Fibroblast of skin of left quadriceps (primary cell): Measurements from ENCODE around the gene ZMIZ1.

Source experiments
- DNase-seq, 2 experiments: peaks; one replicate each; pipeline ENCODE4 v3.0.0-alpha.2; 2013; ENCODE audit warnings: low read depth in 2 of 2

The ZMIZ1 gene, protein sequence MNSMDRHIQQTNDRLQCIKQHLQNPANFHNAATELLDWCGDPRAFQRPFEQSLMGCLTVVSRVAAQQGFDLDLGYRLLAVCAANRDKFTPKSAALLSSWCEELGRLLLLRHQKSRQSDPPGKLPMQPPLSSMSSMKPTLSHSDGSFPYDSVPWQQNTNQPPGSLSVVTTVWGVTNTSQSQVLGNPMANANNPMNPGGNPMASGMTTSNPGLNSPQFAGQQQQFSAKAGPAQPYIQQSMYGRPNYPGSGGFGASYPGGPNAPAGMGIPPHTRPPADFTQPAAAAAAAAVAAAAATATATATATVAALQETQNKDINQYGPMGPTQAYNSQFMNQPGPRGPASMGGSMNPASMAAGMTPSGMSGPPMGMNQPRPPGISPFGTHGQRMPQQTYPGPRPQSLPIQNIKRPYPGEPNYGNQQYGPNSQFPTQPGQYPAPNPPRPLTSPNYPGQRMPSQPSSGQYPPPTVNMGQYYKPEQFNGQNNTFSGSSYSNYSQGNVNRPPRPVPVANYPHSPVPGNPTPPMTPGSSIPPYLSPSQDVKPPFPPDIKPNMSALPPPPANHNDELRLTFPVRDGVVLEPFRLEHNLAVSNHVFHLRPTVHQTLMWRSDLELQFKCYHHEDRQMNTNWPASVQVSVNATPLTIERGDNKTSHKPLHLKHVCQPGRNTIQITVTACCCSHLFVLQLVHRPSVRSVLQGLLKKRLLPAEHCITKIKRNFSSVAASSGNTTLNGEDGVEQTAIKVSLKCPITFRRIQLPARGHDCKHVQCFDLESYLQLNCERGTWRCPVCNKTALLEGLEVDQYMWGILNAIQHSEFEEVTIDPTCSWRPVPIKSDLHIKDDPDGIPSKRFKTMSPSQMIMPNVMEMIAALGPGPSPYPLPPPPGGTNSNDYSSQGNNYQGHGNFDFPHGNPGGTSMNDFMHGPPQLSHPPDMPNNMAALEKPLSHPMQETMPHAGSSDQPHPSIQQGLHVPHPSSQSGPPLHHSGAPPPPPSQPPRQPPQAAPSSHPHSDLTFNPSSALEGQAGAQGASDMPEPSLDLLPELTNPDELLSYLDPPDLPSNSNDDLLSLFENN

DNA sequence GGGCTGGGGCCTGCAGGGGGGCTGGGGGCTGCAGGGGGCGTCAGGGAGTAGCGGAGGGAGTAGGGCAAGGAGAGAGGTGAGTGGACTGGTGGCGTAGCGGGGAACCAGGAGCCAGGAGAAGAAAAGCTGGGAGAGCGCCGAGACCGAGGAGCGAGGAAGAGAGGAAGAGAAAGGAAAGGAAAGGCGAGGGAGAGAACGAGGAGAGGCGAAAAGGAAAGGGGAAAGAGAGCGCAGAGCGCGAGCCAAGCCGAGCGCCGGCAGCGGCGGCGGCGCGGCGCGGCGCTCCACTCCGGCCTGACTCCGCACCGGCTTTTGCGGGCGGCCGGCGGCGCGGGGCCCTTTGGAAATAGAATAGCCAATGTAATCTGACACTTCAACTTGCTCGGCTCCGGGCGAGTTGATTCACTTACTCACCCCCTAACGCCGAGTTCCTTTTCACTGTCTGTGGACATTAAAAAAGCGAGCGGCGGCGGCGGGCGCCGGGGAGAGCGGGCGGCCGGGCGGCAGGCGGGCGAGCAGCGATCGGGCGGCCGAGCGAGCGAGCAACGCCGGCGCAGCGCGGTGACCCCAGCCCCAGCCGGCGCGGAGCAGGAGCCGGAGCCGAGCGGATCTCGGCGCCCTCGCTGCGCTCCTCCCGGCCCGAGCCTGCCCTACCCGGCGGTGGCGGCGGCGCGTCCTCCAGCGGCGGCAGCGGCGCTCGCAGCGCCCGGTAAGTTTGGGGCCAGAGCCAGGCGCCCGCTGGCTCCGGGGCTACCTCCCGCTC is at the start of gene ZMIZ1:
Gene ZMIZ1, plus strand, starts transcription at position 405 of the 763 bp plus-strand sequence. CDS start 132,667 bp downstream, outside the sequence.
- peak; percentile 89 to 90 for DNase-seq

DNA sequence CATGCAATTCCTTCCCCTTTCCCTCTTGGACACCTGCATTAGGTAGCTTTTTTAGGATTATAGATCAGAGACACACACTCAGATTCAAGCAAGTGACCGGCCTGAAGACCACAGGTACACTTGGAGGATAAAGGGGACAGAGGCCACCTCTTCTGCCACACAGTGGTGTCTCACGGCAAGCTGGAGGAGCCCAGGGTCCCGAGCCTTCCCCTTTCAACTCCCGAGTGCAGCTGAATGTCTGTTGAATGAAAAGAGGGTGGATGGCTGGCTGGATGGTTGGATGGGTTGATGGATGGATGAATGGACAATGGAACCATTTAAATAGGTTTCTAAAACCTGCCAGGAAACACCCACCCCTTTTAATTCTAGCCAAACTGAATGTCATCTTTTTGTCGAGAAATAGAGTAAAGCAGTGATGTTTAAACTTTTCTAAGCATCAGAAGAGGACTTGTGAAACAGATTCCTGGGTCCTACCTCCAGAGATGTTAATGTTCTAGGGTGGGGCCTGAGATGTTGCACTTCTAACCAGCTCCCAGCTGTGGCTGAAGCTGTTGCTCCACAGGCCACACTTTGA is 49.2 kb upstream of the ZMIZ1 start:
- DNase-seq: no peak

DNA sequence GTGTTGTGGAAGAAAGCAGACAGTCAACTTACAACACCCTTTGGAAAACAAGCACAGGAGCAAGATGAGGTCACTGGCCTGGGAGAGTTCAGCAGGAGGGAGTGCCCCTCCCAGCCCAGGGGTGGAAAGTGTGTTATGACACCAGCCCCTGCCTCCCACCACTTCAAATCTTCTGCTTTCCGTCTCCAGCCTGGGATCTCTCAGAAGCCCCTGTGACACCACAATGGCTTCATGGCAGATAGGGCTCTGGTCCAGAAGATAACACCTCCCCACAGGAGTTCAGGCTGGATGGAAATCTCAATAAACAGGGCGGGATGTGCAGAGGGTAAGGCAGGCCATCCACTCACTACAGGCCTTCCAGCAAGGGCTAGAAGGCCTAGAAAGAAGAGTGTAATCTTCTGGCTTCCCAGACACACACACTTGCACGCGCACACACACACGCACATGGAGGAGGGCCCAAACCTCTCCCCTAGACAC is 48.7 kb upstream of the ZMIZ1 start:
- no peak for DNase-seq

DNA sequence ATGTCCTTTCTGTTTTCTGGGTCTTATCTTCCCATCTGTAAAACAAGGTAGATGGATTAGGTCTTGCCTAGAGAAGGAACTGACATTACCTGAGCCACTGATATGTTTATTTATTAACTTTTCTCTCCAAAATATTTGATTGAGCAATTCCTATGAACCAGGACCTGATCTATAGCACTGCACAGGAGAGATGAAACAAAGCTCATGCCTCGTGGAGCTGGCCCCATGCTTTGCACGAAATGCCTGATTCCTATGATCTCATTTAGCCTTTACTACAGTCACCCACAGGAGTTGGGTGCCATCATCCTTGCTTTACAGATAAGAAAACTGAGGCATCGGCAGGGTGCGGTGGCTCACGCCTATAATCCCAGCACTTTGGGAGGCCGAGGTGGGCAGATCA is 48.2 kb upstream of the ZMIZ1 start:
- no peak for DNase-seq

DNA sequence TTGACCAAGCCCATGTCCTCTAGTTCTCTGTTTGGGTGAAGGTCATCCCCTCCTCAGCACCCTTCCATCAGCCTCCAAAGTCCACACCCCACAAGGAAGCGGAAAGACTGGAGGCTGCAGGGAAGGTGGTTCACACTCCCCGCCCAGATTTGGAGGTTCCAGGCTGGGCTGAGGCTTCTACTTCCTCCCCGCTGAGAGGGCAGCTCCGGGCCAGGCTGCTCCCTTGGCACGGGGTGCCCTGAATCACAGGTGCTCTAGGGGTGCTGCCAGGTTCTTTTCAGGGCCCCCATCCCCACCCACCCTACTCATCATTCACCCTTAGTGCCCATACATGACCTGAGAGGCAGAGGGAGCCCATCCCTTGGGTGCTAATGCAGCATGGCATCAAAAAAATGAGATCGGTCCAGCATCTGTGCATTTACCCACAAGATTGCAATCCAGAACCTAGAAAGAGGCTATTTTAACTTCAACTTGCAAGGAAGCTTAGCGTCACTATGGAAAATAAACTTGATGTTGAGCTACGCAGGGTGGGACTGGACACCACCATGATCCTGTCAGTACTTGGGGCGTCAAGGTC is 47.3 kb upstream of the ZMIZ1 start:
- no peak for DNase-seq

DNA sequence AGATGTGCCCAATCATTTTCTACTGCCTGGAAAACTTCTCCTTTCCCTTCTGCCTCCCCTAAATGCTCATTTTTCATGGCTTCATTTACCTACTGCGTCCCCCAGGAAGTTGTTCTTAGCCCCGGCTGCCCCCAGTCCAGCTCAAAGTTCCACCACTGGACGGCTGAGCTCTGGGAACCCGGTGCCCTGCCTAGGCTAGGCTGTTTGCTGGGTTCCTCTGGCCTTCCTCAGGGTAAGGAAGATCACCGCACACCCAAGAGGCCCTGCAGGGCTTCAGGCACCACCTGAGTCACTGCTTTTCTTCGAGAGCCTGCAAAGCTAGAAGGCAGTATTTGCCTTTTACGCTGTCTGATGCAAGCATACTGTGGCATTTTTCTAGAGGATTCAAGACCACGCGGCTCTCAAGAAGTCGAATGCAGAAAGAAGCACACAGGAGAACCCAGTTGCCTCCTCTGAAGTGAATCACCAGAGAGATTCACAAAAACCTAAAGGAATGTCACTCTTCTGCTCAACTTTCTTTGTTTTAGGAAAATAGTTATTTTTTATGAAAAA is 46.7 kb upstream of the ZMIZ1 start:
- DNase-seq: no peak

DNA sequence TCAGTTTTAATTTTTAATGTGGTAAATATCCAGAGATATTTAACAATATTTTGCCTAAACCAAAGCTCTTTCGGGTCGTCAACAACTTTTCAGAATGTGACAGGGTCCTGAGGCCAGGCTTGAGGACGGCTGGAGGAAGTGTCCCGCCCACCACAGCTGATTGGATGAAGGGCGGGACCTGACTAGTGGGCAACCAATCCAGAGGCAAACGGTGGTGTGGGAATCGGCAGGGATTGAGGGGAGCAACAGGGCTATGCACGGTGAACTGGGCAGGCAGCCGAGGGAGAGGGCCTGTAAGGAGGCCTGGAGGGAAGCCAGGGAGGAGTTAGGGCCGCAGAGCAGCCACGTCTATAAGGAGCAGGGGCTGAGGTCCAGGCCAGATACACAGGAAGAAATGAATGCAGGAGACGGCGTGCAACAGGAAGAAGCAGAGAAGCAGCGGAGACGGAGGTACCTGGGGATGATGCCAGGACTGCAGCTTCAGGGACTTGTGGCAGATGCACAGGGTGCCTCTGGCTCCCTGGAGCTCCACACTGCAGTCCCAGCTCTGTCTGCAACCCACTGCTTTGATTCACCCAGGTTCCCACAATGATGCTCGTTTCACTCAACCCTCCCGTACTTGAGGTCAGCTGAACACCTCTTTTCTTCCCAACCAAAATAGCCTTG is 46.1 kb upstream of the ZMIZ1 start:
- no peak for DNase-seq

DNA sequence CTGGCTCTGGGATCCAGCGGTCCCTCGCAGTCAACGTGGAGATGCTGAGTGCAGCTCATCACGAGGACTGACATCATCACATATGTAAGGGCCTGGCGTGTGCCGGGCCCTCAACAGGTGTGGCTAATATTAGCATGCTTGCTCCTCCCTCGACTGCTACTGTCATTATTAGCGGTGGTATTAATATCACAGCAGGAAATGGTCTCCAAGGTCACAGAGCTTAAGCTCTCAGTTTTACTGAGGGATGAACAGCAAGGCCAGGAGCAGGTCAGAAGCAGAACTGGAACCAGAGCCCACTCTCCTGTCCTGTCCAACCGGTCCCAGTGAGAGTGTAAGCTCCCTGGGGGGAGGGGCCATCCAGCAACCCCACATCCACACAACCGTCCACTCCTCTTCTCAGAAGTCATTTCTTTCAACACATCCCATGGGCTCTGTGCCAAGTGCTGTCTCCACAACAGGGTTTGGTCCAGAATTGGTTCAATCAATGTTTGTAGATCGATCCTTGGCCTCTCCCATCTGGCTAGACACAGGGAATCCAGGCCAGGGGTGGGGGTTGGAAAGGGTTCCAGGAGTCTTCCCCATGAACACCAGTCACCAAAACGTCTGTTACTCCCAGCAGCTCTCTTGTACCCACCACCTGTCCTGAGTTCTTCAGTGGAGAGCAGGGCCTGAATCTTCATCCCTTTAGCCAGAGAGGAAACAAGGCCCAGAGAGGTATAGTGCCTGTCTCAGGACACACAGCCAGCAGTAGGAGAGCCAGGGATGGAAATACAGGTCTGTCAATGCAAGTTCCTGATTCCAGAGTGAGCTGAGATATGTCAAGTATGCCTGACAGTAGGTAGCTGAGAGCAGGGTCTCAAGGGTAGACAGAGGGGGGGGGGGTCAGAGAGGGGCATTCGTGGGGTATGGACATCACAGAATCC is 45.3 kb upstream of the ZMIZ1 start:
- DNase-seq: no peak

DNA sequence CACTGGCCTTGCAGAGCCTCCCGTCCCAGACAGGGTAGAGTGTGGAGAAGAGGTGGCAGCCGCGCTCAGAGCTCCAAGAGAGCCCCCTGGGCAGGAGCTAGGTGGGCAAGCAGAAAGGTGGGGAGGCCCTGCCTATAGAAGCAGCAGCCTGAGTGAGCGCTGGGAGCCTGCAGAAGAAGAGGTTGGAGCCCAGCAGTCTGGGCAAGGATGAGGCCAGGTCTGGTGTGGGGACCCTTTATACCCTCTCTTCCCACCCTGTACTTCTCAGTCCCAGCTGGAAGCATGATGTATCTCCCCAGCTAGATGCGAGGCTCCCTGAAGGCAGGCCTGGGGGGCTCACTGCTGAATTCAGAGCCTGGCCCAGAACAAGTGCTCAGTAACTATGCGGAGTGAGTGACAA is 44.5 kb upstream of the ZMIZ1 start:
- no peak for DNase-seq

DNA sequence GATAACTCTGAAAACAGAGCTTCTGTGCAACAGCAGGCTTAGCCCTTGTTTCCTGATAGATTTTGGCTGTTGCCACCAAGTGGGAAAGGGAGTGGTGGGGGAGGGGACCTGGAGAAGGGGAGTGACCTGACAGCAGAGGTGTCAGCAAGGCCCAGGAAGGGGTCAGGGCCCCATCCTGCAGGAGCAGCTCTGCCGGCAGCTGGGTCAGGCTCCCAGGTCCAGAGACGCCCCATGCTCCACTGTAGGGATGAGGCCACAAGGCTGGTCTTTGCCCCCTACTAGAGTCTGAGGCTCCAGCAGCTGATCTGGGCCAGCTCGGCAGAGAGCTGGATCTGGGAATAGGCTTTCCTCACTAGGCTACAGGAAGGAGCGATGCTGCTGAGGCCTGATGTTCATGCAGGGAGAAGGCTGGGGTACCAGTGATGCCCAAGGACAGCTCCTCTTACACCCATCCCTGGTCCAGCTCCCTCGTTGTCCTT is 44.0 kb upstream of the ZMIZ1 start:
- DNase-seq: no peak

DNA sequence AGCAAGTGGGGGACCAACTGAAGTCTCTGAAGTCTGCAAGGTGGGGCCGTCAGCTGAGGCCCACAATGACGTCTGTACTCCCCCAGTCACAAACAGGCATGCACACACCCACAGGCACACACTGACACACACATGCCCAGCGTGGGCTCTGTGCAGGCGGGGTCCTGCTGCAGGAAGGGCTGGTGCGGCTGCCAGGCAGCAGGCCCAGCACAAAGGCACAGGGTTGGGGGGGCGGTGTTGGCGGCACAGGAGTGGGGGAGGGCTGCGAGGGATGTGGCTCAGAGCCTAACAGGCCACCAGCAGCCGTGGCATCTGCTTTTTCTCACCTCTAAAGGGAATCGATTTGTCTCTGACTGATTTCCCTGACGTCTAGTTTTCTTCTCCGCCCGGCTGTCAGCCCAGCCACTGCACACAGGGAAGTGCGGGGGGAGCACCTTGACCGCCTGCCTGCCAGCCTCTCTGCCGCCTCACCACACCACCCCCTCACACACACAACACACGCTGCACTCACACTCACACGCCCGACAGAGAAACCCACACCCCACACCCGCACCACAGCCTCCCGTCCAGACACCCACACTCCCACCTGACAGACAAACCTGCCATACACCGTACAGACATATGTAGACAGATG is 43.5 kb upstream of the ZMIZ1 start:
- DNase-seq: no peak

DNA sequence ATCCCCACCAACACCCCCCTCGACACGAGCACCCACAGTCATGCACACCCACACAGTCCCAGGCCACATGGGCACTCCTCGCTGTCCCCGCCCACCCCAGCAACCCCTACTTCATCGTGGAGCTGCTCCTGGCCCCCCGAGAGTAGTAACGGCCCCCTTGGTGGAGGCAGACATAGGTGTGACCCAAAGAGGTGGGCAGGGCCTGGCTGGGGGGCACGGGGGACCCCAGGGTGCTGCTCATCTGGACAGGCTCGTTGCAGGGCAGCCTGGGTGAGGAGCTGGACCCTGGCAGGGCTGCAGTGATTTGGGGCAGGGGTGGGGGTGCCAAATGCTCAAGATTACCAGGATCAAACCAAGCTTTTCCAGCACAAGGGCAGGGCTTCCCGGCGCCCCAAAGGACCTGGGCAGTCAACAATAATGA is 42.4 kb upstream of the ZMIZ1 start:
- DNase-seq: no peak

DNA sequence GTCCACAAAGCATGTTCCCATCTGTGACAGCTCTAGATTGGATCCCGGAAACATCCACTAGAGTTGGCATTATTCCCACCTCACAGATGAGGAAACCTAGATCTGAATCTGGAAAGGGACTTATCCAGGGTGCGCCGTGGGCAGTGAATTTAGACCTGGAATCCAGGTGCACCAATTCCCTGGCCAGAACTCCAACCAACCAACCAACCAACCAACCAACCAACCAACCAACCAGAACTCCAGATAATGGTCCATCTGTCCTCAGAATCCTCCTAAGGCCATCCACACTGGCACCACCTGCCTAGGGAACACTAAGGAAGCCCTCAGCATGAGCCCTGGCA is 42.0 kb upstream of the ZMIZ1 start:
- DNase-seq: no peak

DNA sequence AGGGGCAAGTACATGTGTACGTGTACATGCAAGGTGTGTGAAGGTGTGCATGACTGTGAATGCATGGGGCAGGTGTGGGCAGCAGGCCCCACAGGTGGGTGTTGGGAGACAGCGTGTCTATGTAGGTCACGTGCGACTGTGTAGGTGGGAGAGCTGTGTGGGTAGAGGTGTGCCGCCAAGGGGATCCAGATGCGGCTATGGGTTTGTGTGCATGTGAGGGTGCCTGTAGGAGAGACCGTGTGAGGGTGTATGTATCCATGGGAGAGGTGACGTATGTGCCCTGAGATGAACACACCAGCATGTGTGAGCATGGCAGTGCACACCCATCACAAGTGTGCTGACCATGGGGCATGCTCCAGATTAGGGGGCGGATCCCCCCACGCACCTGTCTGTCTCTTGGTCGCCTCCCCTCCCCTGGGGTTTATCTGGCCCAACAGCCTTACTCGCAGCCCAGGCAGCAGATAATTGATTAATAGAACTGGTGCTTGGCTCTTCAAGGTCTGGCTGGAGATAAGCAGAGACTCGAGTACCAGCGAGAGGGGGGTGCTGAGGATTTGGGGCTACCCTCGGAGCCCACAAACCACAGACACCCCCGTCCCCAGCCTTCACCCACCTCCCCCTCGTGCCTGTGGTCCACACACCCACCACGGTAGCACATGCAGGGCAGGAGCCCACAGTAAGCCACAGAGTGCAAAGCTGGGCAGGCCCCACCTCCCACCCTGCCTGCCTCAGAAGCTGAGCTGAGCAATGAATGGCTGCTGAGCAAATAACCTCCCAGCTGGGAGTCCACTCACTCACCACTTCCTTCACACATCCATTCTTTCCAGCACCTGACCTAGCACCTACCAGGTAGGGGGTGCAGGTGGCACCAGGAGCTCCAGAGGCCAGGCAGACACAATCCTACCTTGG is 41.4 kb upstream of the ZMIZ1 start:
- DNase-seq: no peak

DNA sequence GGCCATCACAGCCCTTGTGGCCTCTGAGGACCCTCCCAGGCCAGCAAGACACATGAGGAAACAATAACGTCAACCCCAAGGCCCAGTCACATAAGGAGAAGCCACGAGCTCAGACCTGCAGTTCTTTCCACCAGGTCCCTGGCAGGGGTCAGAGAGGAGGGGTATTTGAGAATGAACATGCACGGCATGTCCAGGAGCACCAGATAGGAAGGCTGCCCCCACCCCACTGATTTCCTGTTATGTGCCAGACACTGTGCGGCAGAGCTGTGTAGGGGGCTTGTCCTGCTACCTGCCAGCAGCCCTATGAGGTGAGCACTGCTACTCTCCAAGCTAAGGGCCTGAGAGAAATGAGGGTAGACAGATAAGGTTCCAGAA is 40.7 kb upstream of the ZMIZ1 start:
- no peak for DNase-seq

DNA sequence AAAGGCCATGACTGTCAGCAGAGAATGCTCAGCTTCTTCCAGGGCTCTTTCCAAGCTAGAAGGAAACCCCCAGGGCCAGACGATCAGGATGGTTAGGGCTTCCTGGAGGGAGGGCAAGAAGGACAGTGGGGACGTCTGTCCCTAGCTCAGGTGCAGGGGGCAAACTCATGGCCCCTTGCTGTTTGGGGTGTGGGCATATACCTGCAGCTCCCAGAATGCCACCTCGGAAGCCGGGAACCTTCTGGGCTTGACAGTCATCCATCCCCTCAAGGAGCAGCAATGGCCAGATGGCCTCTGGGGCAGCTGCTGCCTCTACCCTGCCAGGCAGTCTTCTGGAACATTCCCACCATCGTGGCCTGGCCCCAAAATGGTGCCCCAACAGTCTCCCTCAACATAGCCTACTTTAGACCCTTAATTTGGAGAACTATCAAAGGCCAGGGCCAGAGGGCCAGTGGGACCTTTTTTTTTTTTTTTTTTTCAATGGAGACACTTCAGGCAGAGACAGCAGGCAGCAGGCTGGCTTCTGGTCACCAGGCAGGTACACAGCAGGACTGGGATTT is 40.2 kb upstream of the ZMIZ1 start:
- no peak for DNase-seq
